Naive thymus-derived CD4-positive, alpha-beta T cell (primary cell): Measurements from ENCODE around the gene ASPSCR1. TPM values are rescaled to one million over a fixed set of nuclear protein-coding genes. Genes with fewer than 3 reads are reported as not detected.
A peak's percentile ranks its signal among the peaks of the same experiment; 100 is the strongest.

Experiments
- ATAC-seq: fragments of 150-1000 bp; cut with Tn5 transposase; 2 replicates; pipeline ENCODE4 v1.10.0; 2021; ENCODE audit warnings: mild to moderate bottlenecking, moderate library complexity
- CTCF ChIA-PET: fragments of 350-600 bp; sonication (Branson Sonifier 250); formaldehyde crosslinking; loops from one replicate; lab custom pipeline; 2021; ENCODE audit warnings: antibody characterized with exemption; lab: Charles Lee
- POLR2A ChIA-PET: fragments of 350-600 bp; sonication (Branson Sonifier 250); formaldehyde crosslinking; loops from one replicate; lab custom pipeline; 2021; ENCODE audit warnings: antibody characterized with exemption, inconsistent platforms; lab: Charles Lee
- DNase-seq, 9 donors: peaks; one replicate each; pipeline versions ENCODE4 v3.0.0 to v3.0.0-alpha.2; 2020 to 2022; ENCODE audit warnings: mixed read lengths in 1 of 9
- H3K27ac ChIP-seq: one replicate; pipeline ENCODE4 v1.7.0; 2013; ENCODE audit warnings: mild to moderate bottlenecking, low read depth, low read length, moderate library complexity
- H3K27me3 ChIP-seq, 2 donors: one replicate each; pipeline ENCODE4 v1.7.0; 2013; ENCODE audit warnings: low read length in 2 of 2, mild to moderate bottlenecking in 2 of 2, moderate library complexity in 2 of 2; ENCODE audit not compliant: control insufficient read depth in 2 of 2, insufficient read depth in 2 of 2
- H3K36me3 ChIP-seq, 3 experiments: 1 replicate in 2 of 3; 2 replicates in 1 of 3; pipeline ENCODE4 v1.7.0; 2013; ENCODE audit warnings: low read length in 3 of 3, mild to moderate bottlenecking in 3 of 3, moderate library complexity in 1 of 3; ENCODE audit not compliant: insufficient read depth in 3 of 3, control insufficient read depth in 2 of 3
- H3K4me1 ChIP-seq, 2 donors: one replicate each; pipeline ENCODE4 v1.7.0; 2013; ENCODE audit warnings: low read length in 2 of 2, mild to moderate bottlenecking in 2 of 2, moderate library complexity in 1 of 2; ENCODE audit not compliant: control insufficient read depth in 2 of 2, insufficient read depth in 2 of 2
- H3K4me3 ChIP-seq: 2 replicates; pipeline ENCODE4 v1.7.0; 2013; ENCODE audit warnings: mild to moderate bottlenecking, low read length
- H3K9me3 ChIP-seq, 3 experiments: 1 replicate in 2 of 3; 2 replicates in 1 of 3; pipeline ENCODE4 v1.7.0; 2013; ENCODE audit warnings: low read length in 3 of 3; ENCODE audit not compliant: control insufficient read depth in 2 of 3
- H3K27ac Mint-ChIP-seq, 9 donors: one replicate each; pipeline ENCODE4 v1.8.0; 2020 to 2022; ENCODE audit warnings: mixed read lengths in 9 of 9, mild to moderate bottlenecking in 8 of 9, moderate library complexity in 5 of 9, inconsistent platforms in 2 of 9
- H3K27me3 Mint-ChIP-seq, 5 donors: one replicate each; pipeline ENCODE4 v1.8.0; 2021 to 2022; ENCODE audit warnings: mixed read lengths in 5 of 5, mild to moderate bottlenecking in 1 of 5
- H3K36me3 Mint-ChIP-seq, 5 donors: one replicate each; pipeline ENCODE4 v1.8.0; 2020 to 2022; ENCODE audit warnings: mixed read lengths in 5 of 5, mild to moderate bottlenecking in 3 of 5, inconsistent platforms in 1 of 5
- H3K4me1 Mint-ChIP-seq, 7 donors: one replicate each; pipeline ENCODE4 v1.8.0; 2020 to 2022; ENCODE audit warnings: mixed read lengths in 7 of 7, mild to moderate bottlenecking in 3 of 7, inconsistent platforms in 1 of 7
- H3K4me3 Mint-ChIP-seq, 10 donors: one replicate each; pipeline ENCODE4 v1.8.0; 2020 to 2022; ENCODE audit warnings: mild to moderate bottlenecking in 10 of 10, mixed read lengths in 10 of 10, moderate library complexity in 6 of 10, inconsistent platforms in 2 of 10
- H3K9me3 Mint-ChIP-seq, 11 donors: one replicate each; pipeline ENCODE4 v1.8.0; 2020 to 2022; ENCODE audit warnings: mixed read lengths in 11 of 11, mild to moderate bottlenecking in 4 of 11, inconsistent platforms in 1 of 11, moderate library complexity in 1 of 11
- intact Hi-C, 2 donors: fragments of 100-400 bp; cut with micrococcal nuclease; formaldehyde crosslinking; loops; one replicate each; pipeline ENCODE4 v1.15.1; 2023
- polyA plus RNA-seq, 2 donors: library from polyadenylated mRNA; unstranded; fragments of 300-500 nt; fragmentation: Illumina TruSeq; gene quantifications; one replicate each; pipeline ENCODE4 v1.2.3, GENCODE V29; 2021
- total RNA-seq, 6 experiments: library from RNA in 5 of 6; stranded (reverse) in 5 of 6; gene quantifications; 1 replicate in 5 of 6; 2 replicates in 1 of 6; pipeline ENCODE4 v1.2.3 and lab custom pipeline; 2021 to 2026

The ASPSCR1 gene
- total and polyA plus RNA-seq, 7 experiments from 2014 or later = 24.2 to 46.7 (median 38.0) TPM

GRCh38 chr17:82058855-82059249 is 81.4 kb downstream of the ASPSCR1 start:
- H3K4me1 Mint-ChIP-seq = peaks cover 0 to under 1% (median 0%) of the 10 kb centered on the region in 7 donors
- intact Hi-C loops = no loop called here
- no peak overlapping the region for H3K27ac Mint-ChIP-seq
- H3K27ac ChIP-seq = no peak overlapping the region
- H3K4me3 Mint-ChIP-seq = no peak overlapping the region
- H3K9me3 ChIP-seq = no peaks in the 10 kb centered on the region
- POLR2A ChIA-PET = no interaction called here
- CTCF ChIA-PET = no interaction called here
- DNase-seq = no peak
- no peaks in the 10 kb centered on the region for H3K27me3 ChIP-seq
- peaks cover 0 to 9% (median 0%) of the 10 kb centered on the region in 5 donors for H3K36me3 Mint-ChIP-seq
- ATAC-seq = no peak
- H3K4me1 ChIP-seq = peaks cover 0 to 11% of the 10 kb centered on the region in 2 donors
- H3K9me3 Mint-ChIP-seq = no peaks in the 10 kb centered on the region
- no peak overlapping the region for H3K4me3 ChIP-seq
- H3K36me3 ChIP-seq = peaks cover 0 to 96% (median 19%) of the 10 kb centered on the region in 3 experiments
- H3K27me3 Mint-ChIP-seq = no peaks in the 10 kb centered on the region

- Histone ChIP-seq H3K4me3 (no peak overlapping the region), H3K27me3 (no peaks in the 10 kb centered on the region), H3K36me3 (peaks cover 0 to 94% (median 18%) of the 10 kb centered on the region in 3 experiments), H3K27ac (no peak overlapping the region), H3K9me3 (no peaks in the 10 kb centered on the region), H3K4me1 (peaks cover 0 to 13% of the 10 kb centered on the region in 2 donors)
- DNase-seq (no peak), ATAC-seq (no peak)
- Mint-ChIP-seq H3K27me3 (no peaks in the 10 kb centered on the region), H3K4me3 (no peak overlapping the region), H3K27ac (peak overlapping the region in 1 of 9 donors; percentile 25), H3K4me1 (peaks cover 0 to 6% (median 4%) of the 10 kb centered on the region in 7 donors), H3K36me3 (peaks cover 0 to 9% (median 0%) of the 10 kb centered on the region in 5 donors), H3K9me3 (no peaks in the 10 kb centered on the region)
- POLR2A ChIA-PET = interaction anchor here (0.6 kb wide), 1 partner anchor 7 kb away, joined by 3 read pairs; no protein-coding TSS in a partner anchor
- intact Hi-C loops = no loop called here
- CTCF ChIA-PET = no interaction called here
Measured at GRCh38 chr17:82059272-82060000, 82.0 kb downstream of the ASPSCR1 start.

DNA sequence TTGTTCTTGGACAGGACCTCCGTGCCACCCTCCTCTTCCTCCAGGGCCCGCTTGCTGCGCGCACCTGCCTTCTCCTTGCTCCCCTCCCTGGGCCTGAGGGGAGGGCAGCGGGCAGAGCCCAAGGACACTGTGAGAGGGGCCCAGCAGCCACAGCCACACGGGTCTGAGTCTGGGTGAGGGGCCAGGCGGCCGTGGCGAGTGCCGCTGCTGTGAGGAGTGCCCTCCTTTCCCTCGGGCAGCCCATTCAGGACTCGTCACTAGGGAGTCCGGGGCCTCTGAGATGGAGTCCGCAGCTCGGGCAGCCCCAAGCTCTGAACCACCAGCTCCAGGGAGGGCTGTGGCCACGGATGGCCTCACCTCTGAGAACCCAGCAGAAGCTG is 82.6 kb downstream of the ASPSCR1 start:
- Histone ChIP-seq H3K9me3 (no peaks in the 10 kb centered on the region), H3K27me3 (no peaks in the 10 kb centered on the region), H3K4me1 (peaks cover 0 to 18% of the 10 kb centered on the region in 2 donors), H3K4me3 (no peak overlapping the region), H3K36me3 (peaks cover 0 to 88% (median 18%) of the 10 kb centered on the region in 3 experiments), H3K27ac (no peak overlapping the region)
- Mint-ChIP-seq H3K4me1 (peaks cover 0 to 9% (median 5%) of the 10 kb centered on the region in 7 donors), H3K36me3 (peaks cover 0 to 9% (median 0%) of the 10 kb centered on the region in 5 donors), H3K27ac (peak overlapping the region in 2 of 9 donors; percentile 36 to 54), H3K27me3 (no peaks in the 10 kb centered on the region), H3K9me3 (no peaks in the 10 kb centered on the region), H3K4me3 (no peak overlapping the region)
- ChIA-PET CTCF (no interaction called here), POLR2A (interaction anchor here (0.6 kb wide), 2 partner anchors 8 to 1119 kb away, joined by 3 read pairs; no protein-coding TSS in a partner anchor)
- no peak for DNase-seq
- intact Hi-C loops = no loop called here
- ATAC-seq = no peak

DNA sequence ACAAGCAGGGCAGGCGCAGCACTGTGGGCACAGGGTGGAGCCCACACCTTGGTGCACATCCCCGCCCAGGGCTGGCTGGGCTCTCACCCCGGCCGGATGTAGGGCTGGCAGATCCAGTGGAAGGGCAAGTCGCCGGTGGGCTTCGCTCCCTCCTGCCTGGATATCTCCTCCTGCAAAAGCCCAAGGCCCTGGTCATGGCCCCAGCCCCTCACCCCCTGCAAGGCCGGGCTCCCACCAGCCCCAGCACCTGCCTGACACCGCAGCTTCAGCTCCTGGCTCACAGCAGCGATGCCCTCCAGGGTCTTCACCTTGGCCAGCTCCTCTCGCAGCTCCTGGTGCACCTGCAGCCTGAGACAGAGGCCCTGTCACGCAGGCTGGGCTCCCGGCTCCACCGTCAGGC is 83.2 kb downstream of the ASPSCR1 start:
- ChIA-PET CTCF (no interaction called here), POLR2A (interaction anchor here (0.6 kb wide), 1 partner anchor 1120 kb away, joined by 3 read pairs; no protein-coding TSS in a partner anchor)
- ATAC-seq = no peak
- Mint-ChIP-seq H3K36me3 (peaks cover 0 to 9% (median 0%) of the 10 kb centered on the region in 5 donors), H3K4me1 (peaks cover 0 to 9% (median 5%) of the 10 kb centered on the region in 7 donors), H3K4me3 (no peak overlapping the region), H3K9me3 (no peaks in the 10 kb centered on the region), H3K27ac (no peak overlapping the region), H3K27me3 (no peaks in the 10 kb centered on the region)
- H3K9me3 ChIP-seq = no peaks in the 10 kb centered on the region
- H3K4me1 ChIP-seq = peaks cover 0 to 20% of the 10 kb centered on the region in 2 donors
- H3K27ac ChIP-seq = no peak overlapping the region
- no peak for DNase-seq
- H3K36me3 ChIP-seq = peaks cover 0 to 82% (median 18%) of the 10 kb centered on the region in 3 experiments
- H3K4me3 ChIP-seq = no peak overlapping the region
- no peaks in the 10 kb centered on the region for H3K27me3 ChIP-seq
- intact Hi-C loops = no loop called here

DNA sequence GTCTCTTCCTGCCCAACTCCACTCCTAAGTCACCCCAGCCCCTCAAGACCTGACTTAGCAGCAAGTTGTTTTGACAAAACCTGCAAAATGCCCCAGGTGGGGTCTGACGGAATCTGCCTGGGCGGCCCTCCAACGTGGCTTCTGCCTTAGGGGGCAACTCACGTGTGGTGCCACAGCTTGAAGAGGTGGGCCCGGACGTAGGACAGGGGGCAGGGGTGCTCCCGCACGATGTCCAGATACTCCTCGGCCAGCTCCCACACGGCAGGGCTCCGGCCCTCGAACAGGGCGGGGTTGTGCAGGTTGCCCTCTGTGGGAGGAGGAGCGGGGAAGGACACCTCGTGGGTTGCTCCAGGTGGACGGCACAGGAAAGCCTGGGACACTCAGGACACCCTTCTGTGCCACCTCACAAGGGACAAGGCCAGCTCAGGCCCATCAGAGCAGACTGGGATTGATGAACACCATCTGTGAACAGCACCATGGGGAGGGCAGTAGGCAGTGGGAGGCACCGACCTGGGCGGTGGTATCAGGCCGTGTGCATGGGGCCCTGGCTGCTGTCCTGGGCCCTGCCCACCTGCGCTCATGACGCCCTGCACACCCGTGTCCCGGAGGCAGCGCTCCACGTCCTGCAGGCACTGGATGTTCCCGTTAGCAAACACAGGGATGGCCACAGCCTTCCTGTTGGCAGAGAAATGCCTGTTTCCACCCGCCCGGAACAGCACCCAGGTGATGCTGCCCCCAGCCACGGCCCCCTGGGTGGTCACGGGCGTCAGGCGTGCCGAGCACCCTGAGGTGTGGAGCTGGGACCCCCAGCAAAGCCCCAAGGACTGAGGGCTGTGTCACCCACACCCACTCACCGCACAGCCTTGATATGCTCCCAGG is 83.9 kb downstream of the ASPSCR1 start:
- ChIA-PET POLR2A (interaction anchor here (0.8 kb wide), 1 partner anchor 8 kb away, joined by 4 read pairs; no protein-coding TSS in a partner anchor), CTCF (no interaction called here)
- Mint-ChIP-seq H3K4me1 (peaks cover 0 to 12% (median 8%) of the 10 kb centered on the region in 7 donors), H3K36me3 (peaks cover 0 to 9% (median 0%) of the 10 kb centered on the region in 5 donors), H3K4me3 (no peak overlapping the region), H3K27me3 (no peaks in the 10 kb centered on the region), H3K27ac (peak overlapping the region in 2 of 9 donors; percentile 17 to 61), H3K9me3 (no peaks in the 10 kb centered on the region)
- intact Hi-C loops = no loop called here
- H3K27ac ChIP-seq = no peak overlapping the region
- peaks cover 4 to 24% of the 10 kb centered on the region in 2 donors for H3K4me1 ChIP-seq
- no peak for ATAC-seq
- H3K36me3 ChIP-seq = peaks cover 0 to 75% (median 14%) of the 10 kb centered on the region in 3 experiments
- H3K4me3 ChIP-seq = no peak overlapping the region
- no peaks in the 10 kb centered on the region for H3K9me3 ChIP-seq
- peak in 1 of 9 donors; percentile 7 for DNase-seq
- no peaks in the 10 kb centered on the region for H3K27me3 ChIP-seq
